ENCODE results near the gene SETD2. TPM values are rescaled to one million over a fixed set of nuclear protein-coding genes. Genes with fewer than 3 reads are reported as not detected.
A peak's percentile ranks its signal among the peaks of the same experiment; 100 is the strongest.

SETD2 gene
- total and polyA plus RNA-seq, 9 of the 15 experiments (the other 6 are each of a cell fraction or from before 2014, with no cell fraction given): 8.2 to 44.0 (median 33.6) TPM

GRCh38 chr3:47005212-47006144, 158.4 kb downstream of the SETD2 start:
- Histone ChIP-seq H3K27ac (ENCODE audit: extremely low read depth, low read depth, low read length) (no peak overlapping the region), H3K9ac (ENCODE audit: insufficient read depth in 1 of 2, low read depth in 2 of 2, low read length in 2 of 2) (no peak overlapping the region), H3K36me3 (ENCODE audit: control insufficient read depth, insufficient read depth, low read length) (peaks cover 96% of the 10 kb centered on the region; the same call in 2 of the 3 replicates), H3K4me1 (replicated peaks in 1 of 2; ENCODE audit: control insufficient read depth in 2 of 2, insufficient read depth in 2 of 2, low read length in 2 of 2) (peaks cover 0 to 26% of the 10 kb centered on the region in 2 experiments; a peak in 1 of 5 replicates), H3K9me1 (ENCODE audit: control insufficient read depth, insufficient read depth, low read length) (no peaks in the 10 kb centered on the region), H3K9me3 (replicated peaks; ENCODE audit: control insufficient read depth, insufficient read depth, low read depth, low read length) (no peaks in the 10 kb centered on the region), H3K27me3 (ENCODE audit: control insufficient read depth in 2 of 2, insufficient read depth in 2 of 2, low read length in 2 of 2) (no peaks in the 10 kb centered on the region), H2AFZ (ENCODE audit: low read depth, low read length) (no peak overlapping the region), H3K4me3 (no peak overlapping the region), H3K4me2 (ENCODE audit: insufficient read depth, low read length) (no peak overlapping the region), H4K20me1 (replicated peaks; ENCODE audit: control insufficient read depth, insufficient read depth, low read length) (0 out of 2 replicates have a peak, but pooled peaks cover 3% of the 10 kb centered on the region), H3K79me2 (ENCODE audit: control insufficient read depth, insufficient read depth, low read length) (no peaks in the 10 kb centered on the region)
- ChIA-PET POLR2A (interaction anchor here (1.2 to 2.2 kb wide), 3 partner anchors 10 to 18 kb away, joined by 3 to 7 read pairs (median 5); no protein-coding TSS in a partner anchor), CTCF (ENCODE audit: low intra/inter-chr PET ratio) (no interaction called here)
- TF ChIP-seq HEY1 (CRISPR knock-in tag; IDR thresholded peaks at IDR 0.05; ENCODE audit: borderline replicate concordance) (no peak), CREB1 (IDR thresholded peaks at IDR 0.05) (no peak), CREB1 (CRISPR knock-in tag; IDR thresholded peaks at IDR 0.05) (0 out of 2 replicates have a peak, but pooled peaks have one; percentile 19), TFAP4 (CRISPR knock-in tag; IDR thresholded peaks at IDR 0.05; ENCODE audit: borderline replicate concordance) (0 out of 2 replicates have a peak, but pooled peaks have one; percentile 13), ZNF551 (CRISPR knock-in tag; IDR thresholded peaks at IDR 0.05) (no peak)
- DNase-seq (ENCODE audit: extremely low read depth in 1 of 4, low spot score in 3 of 4) (no peak), ATAC-seq (no peak), FAIRE-seq (no peak)
- in situ Hi-C loops (cut with MboI) (no loop called here), intact Hi-C loops (cut with micrococcal nuclease) (no loop called here)
- WGBS (ENCODE audit: insufficient coverage, low coverage, missing lambda C conversion rate): 87% methylated on average over 32 of the region's 32 CpGs
- no TSS peak for BruUV-seq (replicated peaks)
